Upper lobe of left lung (tissue), 4 donors: Measurements from ENCODE around the gene SCGB1A1.

Experiments used
- EP300 ChIP-seq, 4 donors: sonication (generic); formaldehyde crosslinking; IDR thresholded peaks; one replicate each; pipeline ENCODE4 v1.5.1; 2017; ENCODE audit warnings: antibody characterized with exemption in 4 of 4, control low read depth in 2 of 4
- TF ChIP-seq, protein P1 (sequence below), 6 experiments: fragments of 450-650 bp in 4 of 6; fragments of 200-600 bp in 2 of 6; sonication (generic) in 2 of 6; IDR thresholded peaks; one replicate each; pipeline ENCODE4 v1.5.1; 2016 to 2019; ENCODE audit warnings: antibody characterized with exemption in 6 of 6

DNA sequence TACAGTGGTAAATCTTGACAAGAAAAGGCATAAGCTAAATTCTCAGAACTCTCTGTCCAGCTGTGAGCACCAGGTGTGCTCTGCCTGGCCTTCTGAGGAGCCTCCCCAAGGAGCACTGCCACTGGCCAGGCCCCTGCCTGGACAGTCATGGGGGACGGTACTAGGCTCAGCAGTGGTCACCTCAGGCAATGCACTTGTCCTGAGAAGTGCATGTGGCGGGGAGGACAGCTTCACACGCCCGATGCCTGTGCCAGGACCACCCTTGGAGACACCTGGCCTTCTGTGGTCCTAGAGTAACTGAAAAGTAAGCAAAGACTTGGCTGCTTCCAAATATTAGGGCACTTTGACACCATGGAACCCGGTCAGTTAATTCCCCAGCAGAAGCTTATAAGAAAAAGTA, 28.6 kb upstream of the SCGB1A1 start:
- TF ChIP-seq, protein P1, sequence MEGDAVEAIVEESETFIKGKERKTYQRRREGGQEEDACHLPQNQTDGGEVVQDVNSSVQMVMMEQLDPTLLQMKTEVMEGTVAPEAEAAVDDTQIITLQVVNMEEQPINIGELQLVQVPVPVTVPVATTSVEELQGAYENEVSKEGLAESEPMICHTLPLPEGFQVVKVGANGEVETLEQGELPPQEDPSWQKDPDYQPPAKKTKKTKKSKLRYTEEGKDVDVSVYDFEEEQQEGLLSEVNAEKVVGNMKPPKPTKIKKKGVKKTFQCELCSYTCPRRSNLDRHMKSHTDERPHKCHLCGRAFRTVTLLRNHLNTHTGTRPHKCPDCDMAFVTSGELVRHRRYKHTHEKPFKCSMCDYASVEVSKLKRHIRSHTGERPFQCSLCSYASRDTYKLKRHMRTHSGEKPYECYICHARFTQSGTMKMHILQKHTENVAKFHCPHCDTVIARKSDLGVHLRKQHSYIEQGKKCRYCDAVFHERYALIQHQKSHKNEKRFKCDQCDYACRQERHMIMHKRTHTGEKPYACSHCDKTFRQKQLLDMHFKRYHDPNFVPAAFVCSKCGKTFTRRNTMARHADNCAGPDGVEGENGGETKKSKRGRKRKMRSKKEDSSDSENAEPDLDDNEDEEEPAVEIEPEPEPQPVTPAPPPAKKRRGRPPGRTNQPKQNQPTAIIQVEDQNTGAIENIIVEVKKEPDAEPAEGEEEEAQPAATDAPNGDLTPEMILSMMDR (IDR thresholded peaks at IDR 0.05): no peak
- TF ChIP-seq EP300 (IDR thresholded peaks at IDR 0.05): no peak
